HEK293 (cell line): ENCODE measurements around the gene TET3.
A peak's percentile ranks its signal among the peaks of the same experiment; 100 is the strongest.

Experiments used
- CTCF ChIA-PET: fragments of 350-600 bp; formaldehyde crosslinking; extraction: SDS; loops from one replicate; lab custom pipeline; 2021; ENCODE audit warnings: antibody characterized with exemption; lab: Yijun Ruan, JAX
- POLR2A ChIA-PET: fragments of 300-600 bp; formaldehyde crosslinking; extraction: SDS; loops from one replicate; lab custom pipeline; 2020; ENCODE audit warnings: antibody characterized with exemption, inconsistent platforms; lab: Yijun Ruan, JAX
- H3K27ac ChIP-seq: fragments of 200-500 bp; sonication (Bioruptor generic); 2 replicates; pipeline ENCODE4 v1.5.1; 2014; ENCODE audit warnings: low read depth, low read length, control low read depth, inconsistent platforms; ENCODE audit errors: extremely low read depth
- H3K36me3 ChIP-seq, 2 experiments: fragments of 200-500 bp in 1 of 2; sonication (Bioruptor generic) in 1 of 2; 1 replicate in 1 of 2; 2 replicates in 1 of 2; pipeline ENCODE4 v1.5.1; 2014 to 2017; ENCODE audit warnings: inconsistent platforms in 2 of 2, low read length in 2 of 2; ENCODE audit not compliant: control insufficient read depth in 2 of 2, insufficient read depth in 1 of 2
- H3K4me1 ChIP-seq: fragments of 200-500 bp; sonication (Bioruptor generic); 2 replicates; pipeline ENCODE4 v1.5.1; 2014; ENCODE audit warnings: mild to moderate bottlenecking, low read length, inconsistent platforms; ENCODE audit not compliant: control insufficient read depth, insufficient read depth
- H3K4me3 ChIP-seq: 2 replicates; pipeline ENCODE4 v1.5.1; 2011; ENCODE audit warnings: low read depth, mild to moderate bottlenecking, control low read depth, low read length, moderate library complexity
- H3K9me3 ChIP-seq: fragments of 200-500 bp; sonication (Bioruptor generic); 2 replicates; pipeline ENCODE4 v1.5.1; 2014; ENCODE audit warnings: low read depth, low read length, inconsistent platforms; ENCODE audit not compliant: control insufficient read depth, insufficient read depth
- PRDM1 ChIP-seq: fragments of 450-650 bp; formaldehyde crosslinking; IDR thresholded peaks from 2 replicates; pipeline ENCODE4; 2016; ENCODE audit warnings: missing biosample characterization, missing genetic modification characterization
- SP7 ChIP-seq: fragments of 450-650 bp; formaldehyde crosslinking; IDR thresholded peaks from 2 replicates; pipeline ENCODE4 v1.5.1; 2016; ENCODE audit warnings: missing biosample characterization, missing genetic modification characterization
- TSHZ1 ChIP-seq: fragments of 450-650 bp; formaldehyde crosslinking; IDR thresholded peaks from 2 replicates; pipeline ENCODE4 v1.5.1; 2016; ENCODE audit warnings: missing biosample characterization, missing genetic modification characterization, borderline replicate concordance
- ZBTB8A ChIP-seq: fragments of 450-650 bp; formaldehyde crosslinking; IDR thresholded peaks from 2 replicates; pipeline ENCODE4 v1.5.1; 2016; ENCODE audit warnings: missing biosample characterization, missing genetic modification characterization
- ZFP69B ChIP-seq: fragments of 450-650 bp; formaldehyde crosslinking; IDR thresholded peaks from 2 replicates; pipeline ENCODE4 v1.5.1; 2016; ENCODE audit warnings: missing biosample characterization, missing genetic modification characterization
- ZNF202 ChIP-seq: fragments of 450-650 bp; formaldehyde crosslinking; IDR thresholded peaks from 2 replicates; pipeline ENCODE4 v1.5.1; 2016; ENCODE audit warnings: missing biosample characterization, missing genetic modification characterization, borderline replicate concordance
- ZNF473 ChIP-seq: fragments of 450-650 bp; formaldehyde crosslinking; IDR thresholded peaks from 2 replicates; pipeline ENCODE4 v1.5.1; 2017; ENCODE audit warnings: missing biosample characterization, missing genetic modification characterization
- ZNF792 ChIP-seq: fragments of 450-650 bp; formaldehyde crosslinking; IDR thresholded peaks from 2 replicates; pipeline ENCODE4 v1.5.1; 2016; ENCODE audit warnings: missing biosample characterization, missing genetic modification characterization
- ZXDB ChIP-seq: fragments of 450-650 bp; formaldehyde crosslinking; IDR thresholded peaks from 2 replicates; pipeline ENCODE4 v1.5.1; 2016; ENCODE audit warnings: missing biosample characterization, missing genetic modification characterization
- TF ChIP-seq, protein P1 (sequence below): fragments of 450-650 bp; formaldehyde crosslinking; IDR thresholded peaks from 2 replicates; pipeline ENCODE4 v1.5.1; 2016; ENCODE audit warnings: missing biosample characterization, missing genetic modification characterization

TET3 gene

GRCh38 chr2:74024216-74024615, 39.5 kb downstream of the TET3 start:
- Histone ChIP-seq H3K4me1 (0 out of 2 replicates have a peak, but pooled peaks cover 1% of the 10 kb centered on the region), H3K36me3 (no peaks in the 10 kb centered on the region), H3K27ac (no peak overlapping the region), H3K9me3 (no peaks in the 10 kb centered on the region), H3K4me3 (no peak overlapping the region)
- POLR2A ChIA-PET: no interaction called here
- CTCF ChIA-PET: no interaction called here
- TF ChIP-seq ZNF473 (tag by site-specific recombination) (no peak), ZNF202 (no peak)
- TF ChIP-seq, protein P1, sequence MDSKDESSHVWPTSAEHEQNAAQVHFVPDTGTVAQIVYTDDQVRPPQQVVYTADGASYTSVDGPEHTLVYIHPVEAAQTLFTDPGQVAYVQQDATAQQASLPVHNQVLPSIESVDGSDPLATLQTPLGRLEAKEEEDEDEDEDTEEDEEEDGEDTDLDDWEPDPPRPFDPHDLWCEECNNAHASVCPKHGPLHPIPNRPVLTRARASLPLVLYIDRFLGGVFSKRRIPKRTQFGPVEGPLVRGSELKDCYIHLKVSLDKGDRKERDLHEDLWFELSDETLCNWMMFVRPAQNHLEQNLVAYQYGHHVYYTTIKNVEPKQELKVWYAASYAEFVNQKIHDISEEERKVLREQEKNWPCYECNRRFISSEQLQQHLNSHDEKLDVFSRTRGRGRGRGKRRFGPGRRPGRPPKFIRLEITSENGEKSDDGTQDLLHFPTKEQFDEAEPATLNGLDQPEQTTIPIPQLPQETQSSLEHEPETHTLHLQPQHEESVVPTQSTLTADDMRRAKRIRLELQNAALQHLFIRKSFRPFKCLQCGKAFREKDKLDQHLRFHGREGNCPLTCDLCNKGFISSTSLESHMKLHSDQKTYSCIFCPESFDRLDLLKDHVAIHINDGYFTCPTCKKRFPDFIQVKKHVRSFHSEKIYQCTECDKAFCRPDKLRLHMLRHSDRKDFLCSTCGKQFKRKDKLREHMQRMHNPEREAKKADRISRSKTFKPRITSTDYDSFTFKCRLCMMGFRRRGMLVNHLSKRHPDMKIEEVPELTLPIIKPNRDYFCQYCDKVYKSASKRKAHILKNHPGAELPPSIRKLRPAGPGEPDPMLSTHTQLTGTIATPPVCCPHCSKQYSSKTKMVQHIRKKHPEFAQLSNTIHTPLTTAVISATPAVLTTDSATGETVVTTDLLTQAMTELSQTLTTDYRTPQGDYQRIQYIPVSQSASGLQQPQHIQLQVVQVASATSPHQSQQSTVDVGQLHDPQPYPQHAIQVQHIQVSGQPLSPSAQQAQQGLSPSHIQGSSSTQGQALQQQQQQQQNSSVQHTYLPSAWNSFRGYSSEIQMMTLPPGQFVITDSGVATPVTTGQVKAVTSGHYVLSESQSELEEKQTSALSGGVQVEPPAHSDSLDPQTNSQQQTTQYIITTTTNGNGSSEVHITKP: no peak

DNA sequence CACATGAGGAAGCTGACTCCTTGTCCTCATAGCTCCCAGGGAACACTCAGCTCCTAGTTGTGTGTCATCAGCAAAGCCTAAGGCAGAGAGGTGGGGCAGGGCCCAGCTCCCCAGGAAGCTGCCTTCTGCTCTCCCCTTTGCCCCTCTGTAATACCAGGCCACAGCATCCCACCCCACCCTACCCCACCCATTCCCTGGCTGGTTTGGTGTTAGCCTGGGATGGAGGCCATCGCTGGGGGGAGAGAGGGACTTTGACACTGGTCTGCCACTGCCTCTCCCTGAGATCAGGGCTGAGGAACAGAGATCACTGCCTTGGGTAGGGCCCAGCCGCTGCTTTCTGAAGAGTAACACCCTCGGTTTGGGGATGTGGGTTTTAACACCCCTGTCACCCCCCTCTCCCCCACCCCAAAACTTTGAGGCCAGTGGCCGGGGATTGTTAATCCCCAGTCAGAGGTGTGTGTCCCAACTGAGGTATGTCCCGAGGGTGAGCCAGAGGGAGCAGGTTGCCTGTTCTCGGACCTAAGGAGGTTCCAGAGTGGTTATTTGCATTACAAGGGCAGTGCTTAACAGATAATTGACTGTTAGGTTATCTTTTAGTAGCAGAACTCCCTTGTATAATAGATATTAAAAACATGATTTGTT, 41.4 kb downstream of the TET3 start:
- no peak overlapping the region for H3K27ac ChIP-seq
- POLR2A ChIA-PET: no interaction called here

GRCh38 chr2:74026687-74027241, 42.1 kb downstream of the TET3 start:
- no peak overlapping the region for H3K27ac ChIP-seq

More for the DNA sequence above, 41.4 kb downstream of the TET3 start:
- TF ChIP-seq ZXDB: no peak
- TF ChIP-seq ZBTB8A (tag by site-specific recombination): no peak
- no peak for TF ChIP-seq ZNF792 (tag by site-specific recombination)
- no peak for TF ChIP-seq ZFP69B (tag by site-specific recombination)
- TF ChIP-seq SP7 (tag by site-specific recombination): no peak
- Histone ChIP-seq H3K36me3 (no peaks in the 10 kb centered on the region), H3K9me3 (no peaks in the 10 kb centered on the region), H3K4me3 (no peak overlapping the region), H3K4me1 (peaks cover 14% of the 10 kb centered on the region; the same call in 1 of the 2 replicates)
- CTCF ChIA-PET: interaction anchor here (0.6 kb wide), 1 partner anchor 9 kb away, joined by 3 read pairs; no protein-coding TSS in a partner anchor

More at GRCh38 chr2:74026687-74027241, 42.1 kb downstream of the TET3 start:
- POLR2A ChIA-PET: no interaction called here
- Histone ChIP-seq H3K4me3 (no peak overlapping the region), H3K9me3 (no peaks in the 10 kb centered on the region), H3K36me3 (no peaks in the 10 kb centered on the region), H3K4me1 (peaks cover 14% of the 10 kb centered on the region; the same call in 1 of the 2 replicates)
- CTCF ChIA-PET: interaction anchor here (0.6 to 0.7 kb wide), 2 partner anchors 9 to 40 kb away, joined by 3 read pairs; no protein-coding TSS in a partner anchor
- peak; percentile 67 for TF ChIP-seq PRDM1 (tag by site-specific recombination)
- no peak for TF ChIP-seq TSHZ1
